GM21381 (cell line): ENCODE results near the gene HOXC5.

Source experiments
- ATAC-seq: cut with Tn5 transposase; IDR thresholded peaks from one replicate; pipeline ENCODE4 v1.9.1; 2021; ENCODE audit warnings: mild to moderate bottlenecking, moderate library complexity; ENCODE audit not compliant: unreplicated experiment

The HOXC5 gene

DNA sequence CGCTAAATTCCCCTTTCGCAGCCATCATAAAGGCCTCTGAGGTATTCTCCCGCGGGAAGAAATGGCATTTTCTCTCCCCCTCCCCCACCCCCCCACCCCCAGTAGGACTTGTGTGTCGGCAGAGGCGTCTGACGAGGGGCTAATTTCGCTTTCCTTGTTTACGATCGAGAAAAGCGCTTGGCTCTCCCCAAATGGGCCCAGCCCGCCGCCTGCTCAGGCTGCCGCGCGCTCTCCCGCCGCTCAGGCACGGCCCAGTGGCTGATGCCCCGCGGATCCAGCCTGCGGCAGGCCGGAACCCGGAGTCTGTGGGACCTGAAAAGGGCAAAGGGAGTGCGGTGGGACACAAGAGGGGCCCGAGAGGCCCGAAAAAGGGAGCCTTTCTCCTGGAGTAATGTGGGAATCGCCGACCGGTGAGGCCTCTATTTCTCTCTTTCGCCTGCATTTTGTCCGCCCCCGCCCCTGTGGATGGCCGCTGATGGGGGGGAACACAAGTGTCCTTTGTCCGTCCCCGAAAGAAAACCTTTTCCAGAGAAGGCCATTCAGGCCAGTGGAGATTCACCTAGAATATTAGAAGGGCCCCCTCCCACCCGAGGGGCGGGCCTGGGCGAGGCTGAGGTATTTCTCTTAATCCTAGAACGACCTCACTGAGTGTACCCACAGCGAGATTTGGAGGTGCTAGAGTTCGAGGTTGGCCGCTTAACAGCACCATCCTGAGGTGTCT is 13.6 kb upstream of the HOXC5 start:
- no peak for ATAC-seq

DNA sequence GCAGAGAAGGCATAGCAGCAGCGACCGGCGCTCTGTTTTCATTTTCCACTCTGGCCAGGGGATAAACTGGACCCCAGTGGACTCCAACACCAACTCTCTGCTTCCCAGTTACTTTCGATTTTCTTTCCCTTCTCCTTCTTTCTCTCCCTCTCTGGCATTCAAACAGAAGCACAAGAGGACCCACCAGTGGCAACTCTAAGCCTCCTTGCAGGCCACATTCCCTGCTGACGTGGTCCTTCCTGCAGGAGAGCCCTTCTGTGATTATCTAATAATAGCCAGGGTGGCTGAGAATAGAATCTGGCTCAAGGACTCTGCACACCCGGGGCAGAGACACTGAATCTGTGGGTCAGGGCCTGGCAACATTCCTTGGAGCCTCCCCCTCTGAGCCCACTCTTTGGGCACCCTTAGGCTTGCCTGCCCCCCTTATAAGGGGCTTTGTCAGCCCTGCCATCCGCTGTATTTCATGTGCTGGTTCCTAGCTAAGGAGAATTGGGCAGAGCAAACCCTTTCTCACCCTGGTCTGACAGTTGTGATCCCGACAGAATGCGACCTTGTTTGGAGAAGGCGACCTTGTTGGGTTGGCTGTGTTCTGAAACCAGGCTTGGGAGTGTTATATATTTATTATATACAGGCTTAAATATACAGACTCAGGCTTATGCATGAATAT is 12.8 kb upstream of the HOXC5 start:
- ATAC-seq: no peak

GRCh38 chr12:54020591-54021405 is 12.1 kb upstream of the HOXC5 start:
- ATAC-seq: no peak

- no peak for ATAC-seq
These were observed 11.3 kb upstream of the HOXC5 start for GRCh38 chr12:54021432-54022013.

- no peak for ATAC-seq
These were observed 9.6 kb upstream of the HOXC5 start for GRCh38 chr12:54022960-54023884.

DNA sequence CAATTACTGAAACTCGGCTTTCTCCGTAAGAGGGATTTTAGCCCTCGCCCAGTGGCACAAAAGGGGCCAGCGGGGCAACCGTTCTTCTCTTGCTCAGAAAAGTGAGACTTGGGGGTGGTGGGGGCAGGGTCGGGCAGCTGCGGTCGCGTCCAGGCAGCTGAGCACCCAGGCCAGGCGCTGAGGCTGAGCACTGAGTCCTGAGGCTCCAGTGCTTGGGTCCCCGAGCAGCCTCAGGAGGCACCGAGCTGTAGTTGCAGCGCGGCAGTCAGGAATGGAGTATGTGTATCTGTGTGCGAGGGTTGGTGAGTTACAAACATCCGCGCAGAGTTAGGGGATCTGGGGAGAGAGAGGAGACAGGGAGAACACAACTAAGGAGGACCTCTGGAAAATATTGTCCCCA is 8.7 kb upstream of the HOXC5 start:
- no peak for ATAC-seq

- ATAC-seq: no peak
These were observed 8.1 kb upstream of the HOXC5 start for GRCh38 chr12:54024581-54025305.

DNA sequence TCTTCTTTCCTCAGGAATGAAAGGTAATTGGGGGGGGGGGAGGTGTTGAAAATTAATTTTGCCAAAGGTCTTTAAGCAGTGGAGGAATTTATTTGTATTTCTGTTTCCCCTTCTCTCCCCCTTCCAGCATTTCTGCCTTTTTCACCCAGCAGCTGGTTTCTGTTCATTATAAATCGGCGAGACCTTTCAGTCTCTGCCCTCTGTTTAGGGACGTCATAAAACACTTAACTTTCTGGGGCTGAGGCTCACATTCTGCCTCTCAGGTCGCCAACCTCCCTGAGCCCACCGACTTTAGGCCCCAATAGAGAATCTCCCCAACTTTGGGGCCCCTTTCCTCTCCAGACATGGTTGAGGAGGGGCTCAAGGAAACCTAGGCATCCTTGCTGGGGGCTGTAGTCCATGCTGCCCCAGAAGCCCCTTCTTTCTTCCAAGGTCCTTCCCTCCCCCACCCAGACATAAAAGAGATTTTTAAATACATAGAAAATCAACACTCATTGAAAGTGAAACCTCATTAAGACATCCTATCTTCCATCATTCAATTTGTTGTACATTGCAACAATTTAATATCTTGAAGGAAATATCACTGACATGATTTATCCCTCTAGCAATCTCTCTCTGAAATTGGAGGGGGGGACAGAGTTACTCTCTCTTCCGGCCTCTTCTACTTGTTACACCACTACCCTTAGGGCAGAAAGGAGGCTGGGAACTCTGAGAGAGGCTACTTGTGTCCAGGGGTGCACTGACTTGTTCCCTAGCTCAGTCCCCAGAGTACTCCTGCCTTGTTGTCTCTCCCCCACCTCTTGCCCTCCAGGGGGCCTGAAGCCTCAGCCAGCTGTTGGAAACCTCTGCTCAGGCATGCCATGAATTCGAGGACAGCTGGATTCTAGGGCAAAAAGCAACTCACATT is 7.1 kb upstream of the HOXC5 start:
- ATAC-seq: no peak

DNA sequence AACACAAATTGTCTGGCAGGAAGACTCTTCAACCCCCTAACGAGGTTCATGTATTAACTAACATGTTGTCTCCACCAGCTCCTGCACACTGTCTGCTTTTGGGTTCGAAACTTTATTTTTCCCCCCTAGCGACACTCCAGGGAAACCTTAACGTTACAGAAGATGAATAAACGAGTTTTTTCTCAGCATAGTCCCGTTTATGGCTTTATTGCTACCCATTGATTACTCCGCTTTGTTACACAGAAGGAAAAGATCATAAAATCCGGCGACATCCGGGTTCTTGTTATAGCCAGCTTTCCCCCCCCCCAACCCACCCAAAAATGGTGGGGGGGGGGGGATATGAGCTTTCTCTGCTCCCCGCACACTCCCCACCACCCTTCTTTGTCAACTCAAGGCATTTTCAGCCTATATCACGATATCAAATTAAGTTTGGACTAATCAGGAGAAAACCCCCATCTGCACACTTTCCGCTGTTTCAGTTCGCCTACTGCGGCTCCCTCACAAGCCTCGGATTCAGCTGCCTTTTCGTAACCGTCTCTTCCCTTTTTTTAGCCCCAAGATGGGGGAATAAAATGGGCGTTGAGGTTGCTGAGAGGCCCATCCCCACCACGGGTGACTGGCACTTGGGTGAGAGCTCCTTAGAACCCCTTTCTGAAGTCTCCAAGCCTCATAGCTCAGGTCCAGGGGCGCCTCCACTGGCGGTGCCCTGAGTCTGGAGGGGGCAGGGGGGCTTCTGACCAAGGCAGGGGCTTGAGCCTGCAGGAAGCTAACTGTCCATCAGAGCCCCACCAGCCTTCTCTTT is 6.0 kb upstream of the HOXC5 start:
- ATAC-seq: no peak

GRCh38 chr12:54027442-54027786 is 5.4 kb upstream of the HOXC5 start:
- no peak for ATAC-seq

- ATAC-seq: no peak
These were observed 4.3 kb upstream of the HOXC5 start, which contains the start of gene HOXC6 for GRCh38 chr12:54028314-54029201. TSS of gene HOXC6 (plus strand) at chr12:54028440. CDS start at chr12:54028522, 82 bp downstream.

GRCh38 chr12:54029529-54030441 is 3.1 kb upstream of the HOXC5 start:
- no peak for ATAC-seq

DNA sequence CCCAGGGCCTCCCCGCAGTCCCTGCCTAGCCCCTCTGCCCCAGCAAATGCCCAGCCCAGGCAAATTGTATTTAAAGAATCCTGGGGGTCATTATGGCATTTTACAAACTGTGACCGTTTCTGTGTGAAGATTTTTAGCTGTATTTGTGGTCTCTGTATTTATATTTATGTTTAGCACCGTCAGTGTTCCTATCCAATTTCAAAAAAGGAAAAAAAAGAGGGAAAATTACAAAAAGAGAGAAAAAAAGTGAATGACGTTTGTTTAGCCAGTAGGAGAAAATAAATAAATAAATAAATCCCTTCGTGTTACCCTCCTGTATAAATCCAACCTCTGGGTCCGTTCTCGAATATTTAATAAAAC is 2.4 kb upstream of the HOXC5 start:
- no peak for ATAC-seq

DNA sequence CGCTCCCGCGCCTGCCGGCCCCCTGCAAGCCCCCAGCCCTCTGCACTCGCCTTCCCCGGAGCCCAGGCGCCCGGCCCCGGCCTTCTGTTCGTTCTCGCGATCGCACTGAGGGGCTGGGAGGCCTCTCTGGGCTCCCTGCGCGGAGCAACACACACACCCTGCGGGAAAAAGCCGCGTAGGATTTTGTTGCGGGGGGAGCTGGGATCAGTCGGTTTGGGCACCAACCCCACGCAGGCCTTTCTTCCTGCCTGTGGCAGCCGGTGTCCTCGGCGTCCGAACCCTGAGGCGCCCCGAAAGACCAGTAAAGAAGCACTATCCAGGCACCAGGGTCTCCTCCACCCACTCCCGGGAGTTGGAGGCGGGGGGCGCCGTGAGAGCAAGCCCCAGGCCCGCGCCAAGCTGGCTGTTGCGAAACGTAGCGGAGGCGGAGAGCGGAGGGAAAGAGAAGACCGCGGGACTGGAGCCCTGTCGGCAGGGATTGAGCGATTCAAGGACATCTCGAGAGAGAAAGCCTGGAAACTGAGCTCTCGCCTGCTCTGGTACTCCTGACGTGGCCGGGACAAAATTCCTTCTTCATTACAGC is 1.9 kb upstream of the HOXC5 start:
- no peak for ATAC-seq

- no peak for ATAC-seq
These were observed 1.4 kb upstream of the HOXC5 start for GRCh38 chr12:54031480-54031879.
